Measurements from ENCODE around the gene CAMK1D.

- TF ChIP-seq, protein P1, sequence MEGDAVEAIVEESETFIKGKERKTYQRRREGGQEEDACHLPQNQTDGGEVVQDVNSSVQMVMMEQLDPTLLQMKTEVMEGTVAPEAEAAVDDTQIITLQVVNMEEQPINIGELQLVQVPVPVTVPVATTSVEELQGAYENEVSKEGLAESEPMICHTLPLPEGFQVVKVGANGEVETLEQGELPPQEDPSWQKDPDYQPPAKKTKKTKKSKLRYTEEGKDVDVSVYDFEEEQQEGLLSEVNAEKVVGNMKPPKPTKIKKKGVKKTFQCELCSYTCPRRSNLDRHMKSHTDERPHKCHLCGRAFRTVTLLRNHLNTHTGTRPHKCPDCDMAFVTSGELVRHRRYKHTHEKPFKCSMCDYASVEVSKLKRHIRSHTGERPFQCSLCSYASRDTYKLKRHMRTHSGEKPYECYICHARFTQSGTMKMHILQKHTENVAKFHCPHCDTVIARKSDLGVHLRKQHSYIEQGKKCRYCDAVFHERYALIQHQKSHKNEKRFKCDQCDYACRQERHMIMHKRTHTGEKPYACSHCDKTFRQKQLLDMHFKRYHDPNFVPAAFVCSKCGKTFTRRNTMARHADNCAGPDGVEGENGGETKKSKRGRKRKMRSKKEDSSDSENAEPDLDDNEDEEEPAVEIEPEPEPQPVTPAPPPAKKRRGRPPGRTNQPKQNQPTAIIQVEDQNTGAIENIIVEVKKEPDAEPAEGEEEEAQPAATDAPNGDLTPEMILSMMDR (IDR thresholded peaks at IDR 0.05 in 4 of 5, conservative IDR thresholded peaks at IDR 0.05 in 1 of 5) = no peak
- no peak for TF ChIP-seq POLR2A (IDR thresholded peaks at IDR 0.05)
These were observed 11.6 kb upstream of the CAMK1D start for GRCh38 chr10:12337453-12338372.

All from gastrocnemius medialis (tissue), 4 donors.